ENCODE data around the gene FBN1.

The FBN1 gene

GRCh38 chr15:48619446-48619845 is 26.1 kb downstream of the FBN1 start:
- DNase-seq, result no peak

- DNase-seq, result no peak
These were observed 27.9 kb downstream of the FBN1 start for GRCh38 chr15:48617619-48618018.

GRCh38 chr15:48616216-48616615 is 29.3 kb downstream of the FBN1 start:
- no peak for DNase-seq

- no peak for DNase-seq
These were observed 31.5 kb downstream of the FBN1 start for GRCh38 chr15:48614051-48614450.

GRCh38 chr15:48609486-48609885 is 36.0 kb downstream of the FBN1 start:
- DNase-seq, result no peak

GRCh38 chr15:48607846-48608245 is 37.7 kb downstream of the FBN1 start:
- DNase-seq, result no peak

GRCh38 chr15:48604567-48604966 is 40.9 kb downstream of the FBN1 start:
- DNase-seq, result no peak

- DNase-seq, result no peak
These were observed 41.6 kb downstream of the FBN1 start for GRCh38 chr15:48603922-48604321.

GRCh38 chr15:48603123-48603500 is 42.4 kb downstream of the FBN1 start:
- DNase-seq, result no peak

- DNase-seq, result no peak
These were observed 43.0 kb downstream of the FBN1 start for GRCh38 chr15:48602358-48603122.

GRCh38 chr15:48601095-48601494 is 44.4 kb downstream of the FBN1 start:
- DNase-seq, result no peak

- no peak for DNase-seq
These were observed 48.7 kb downstream of the FBN1 start for GRCh38 chr15:48596841-48597240.

GRCh38 chr15:48596415-48596814 is 49.1 kb downstream of the FBN1 start:
- no peak for DNase-seq

- DNase-seq, result no peak
These were observed 49.5 kb downstream of the FBN1 start for GRCh38 chr15:48595981-48596380.

- DNase-seq, result no peak
These were observed 52.6 kb downstream of the FBN1 start for GRCh38 chr15:48592933-48593332.

GRCh38 chr15:48592221-48592731 is 53.2 kb downstream of the FBN1 start:
- DNase-seq, result no peak

- no peak for DNase-seq
These were observed 54.8 kb downstream of the FBN1 start for GRCh38 chr15:48590723-48591122.

- no peak for DNase-seq
These were observed 60.5 kb downstream of the FBN1 start for GRCh38 chr15:48584812-48585563.

GRCh38 chr15:48584090-48584811 is 61.3 kb downstream of the FBN1 start:
- DNase-seq, result no peak

GRCh38 chr15:48582452-48583247 is 62.9 kb downstream of the FBN1 start:
- no peak for DNase-seq

GRCh38 chr15:48581219-48581618 is 64.3 kb downstream of the FBN1 start:
- no peak for DNase-seq

- no peak for DNase-seq
These were observed 64.8 kb downstream of the FBN1 start for GRCh38 chr15:48580736-48581135.

Measured in C1 segment of cervical spinal cord (tissue), 14 donors.